HepG2 (cell line): ENCODE results near the gene ACSL6. TPM values are rescaled to one million over a fixed set of nuclear protein-coding genes. Genes with fewer than 3 reads are reported as not detected.

Experiments
- CENPT ChIP-seq: sonication (generic); formaldehyde crosslinking; IDR thresholded peaks from 2 replicates; pipeline ENCODE4 v1.8.0; 2022; ENCODE audit warnings: low read depth, mild to moderate bottlenecking, moderate library complexity, missing genetic modification reagents
- HDAC1 ChIP-seq: sonication (generic); formaldehyde crosslinking; IDR thresholded peaks from 2 replicates; pipeline ENCODE4 v1.5.1; 2020; ENCODE audit warnings: mild to moderate bottlenecking, missing genetic modification reagents
- HNRNPLL ChIP-seq: fragments of 200-400 bp; formaldehyde crosslinking; IDR thresholded peaks from 2 replicates; pipeline ENCODE4 v1.6.1; 2017; ENCODE audit warnings: mild to moderate bottlenecking, low read depth, low read length; ENCODE audit not compliant: poor library complexity, severe bottlenecking
- MBD4 ChIP-seq: IDR thresholded peaks from 2 replicates; pipeline ENCODE4 v1.6.1; 2012; ENCODE audit warnings: low read length, inconsistent platforms, borderline replicate concordance
- RELA ChIP-seq: sonication (generic); formaldehyde crosslinking; IDR thresholded peaks from 2 replicates; pipeline ENCODE4 v1.4.0; 2020; ENCODE audit warnings: missing genetic modification reagents
- SMAD1 ChIP-seq: sonication (generic); formaldehyde crosslinking; IDR thresholded peaks from 2 replicates; pipeline ENCODE4 v1.4.0; 2020; ENCODE audit warnings: missing genetic modification reagents, low read depth, mild to moderate bottlenecking, borderline replicate concordance
- TCF7L2 ChIP-seq: IDR thresholded peaks from 2 replicates; pipeline ENCODE4 v1.6.1; 2011; ENCODE audit warnings: mild to moderate bottlenecking, low read depth, low read length, moderate library complexity
- ZBTB42 ChIP-seq: sonication (generic); formaldehyde crosslinking; IDR thresholded peaks from 2 replicates; pipeline ENCODE4 v1.5.0; 2020; ENCODE audit warnings: mild to moderate bottlenecking, missing genetic modification reagents
- ZFP36L1 ChIP-seq: sonication (generic); formaldehyde crosslinking; IDR thresholded peaks from 2 replicates; pipeline ENCODE4 v1.8.0; 2022; ENCODE audit warnings: mild to moderate bottlenecking, missing genetic modification reagents, moderate library complexity
- ZNF251 ChIP-seq: sonication (generic); formaldehyde crosslinking; IDR thresholded peaks from 2 replicates; pipeline ENCODE4 v1.9.0; 2021; ENCODE audit warnings: mild to moderate bottlenecking, missing genetic modification reagents
- ZNF274 ChIP-seq: sonication (generic); formaldehyde crosslinking; IDR thresholded peaks from 2 replicates; pipeline ENCODE4 v1.5.1; 2020; ENCODE audit warnings: mild to moderate bottlenecking, missing genetic modification reagents
- ZNF34 ChIP-seq: sonication (generic); formaldehyde crosslinking; IDR thresholded peaks from 2 replicates; pipeline ENCODE4 v1.4.0; 2020; ENCODE audit warnings: mild to moderate bottlenecking, missing genetic modification reagents, borderline replicate concordance
- ZNF615 ChIP-seq: sonication (generic); formaldehyde crosslinking; IDR thresholded peaks from 2 replicates; pipeline ENCODE4 v1.5.0; 2020; ENCODE audit warnings: mild to moderate bottlenecking, missing genetic modification reagents, borderline replicate concordance
- ZNF619 ChIP-seq: sonication (generic); formaldehyde crosslinking; IDR thresholded peaks from 2 replicates; pipeline ENCODE4 v1.4.0; 2020; ENCODE audit warnings: mild to moderate bottlenecking, missing genetic modification reagents
- ZNF672 ChIP-seq: sonication (generic); formaldehyde crosslinking; IDR thresholded peaks from 2 replicates; pipeline ENCODE4 v1.8.1; 2022; ENCODE audit warnings: missing genetic modification reagents
- ZNF678 ChIP-seq: sonication (generic); formaldehyde crosslinking; IDR thresholded peaks from 2 replicates; pipeline ENCODE4 v1.4.0; 2020; ENCODE audit warnings: mild to moderate bottlenecking, missing genetic modification reagents
- ZNF737 ChIP-seq: sonication (generic); formaldehyde crosslinking; IDR thresholded peaks from 2 replicates; pipeline ENCODE4 v1.5.0; 2020; ENCODE audit warnings: missing genetic modification reagents, mild to moderate bottlenecking, borderline replicate concordance
- ZNF747 ChIP-seq: sonication (generic); formaldehyde crosslinking; IDR thresholded peaks from 2 replicates; pipeline ENCODE4 v1.8.1; 2023; ENCODE audit warnings: missing genetic modification reagents, mild to moderate bottlenecking, borderline replicate concordance
- polyA plus RNA-seq, 8 experiments: library from polyadenylated mRNA; depleted of rRNA in 3 of 8; stranded (reverse) in 7 of 8; unstranded in 1 of 8; fragments of >200 nt; fragmentation: Illumina TruSeq in 4 of 8; extraction: Trizol in 4 of 8; gene quantifications; 2 replicates each; pipeline versions ENCODE4 v1.2.1 to v1.2.3, GENCODE V29; 2011 to 2016; ENCODE audit warnings: low read depth in 4 of 8, missing spikeins in 1 of 8, mixed read lengths in 1 of 8; ENCODE audit not compliant: insufficient read depth in 1 of 8
- total RNA-seq, 5 experiments: library from RNA; depleted of rRNA; stranded (reverse); fragments of >200 nt; fragmentation: Illumina TruSeq; extraction: Trizol; gene quantifications; 2 replicates each; pipeline ENCODE4 v1.2.3, GENCODE V29; 2016; ENCODE audit warnings: low read depth in 1 of 5
- TF ChIP-seq, protein P1 (sequence below): sonication (generic); formaldehyde crosslinking; conservative IDR thresholded peaks from 2 replicates; pipeline ENCODE4 v1.8.0; 2022; ENCODE audit warnings: missing genetic modification reagents
- TF ChIP-seq, protein P2 (sequence below): sonication (generic); formaldehyde crosslinking; IDR thresholded peaks from 2 replicates; pipeline ENCODE4 v1.4.0; 2020; ENCODE audit warnings: mild to moderate bottlenecking, low read depth, missing genetic modification reagents
- TF ChIP-seq, protein P3 (sequence below): sonication (generic); formaldehyde crosslinking; IDR thresholded peaks from 2 replicates; pipeline ENCODE4 v1.8.0; 2022; ENCODE audit warnings: mild to moderate bottlenecking, missing genetic modification reagents
- TF ChIP-seq, protein P4 (sequence below): sonication (generic); formaldehyde crosslinking; IDR thresholded peaks from 2 replicates; pipeline ENCODE4 v1.5.1; 2020; ENCODE audit warnings: mild to moderate bottlenecking, missing genetic modification reagents, moderate library complexity

ACSL6 gene
- total and polyA plus RNA-seq, 2 of the 13 experiments (the other 11 are each of a cell fraction or from before 2014, with no cell fraction given) = 3.7 to 3.8 TPM

DNA sequence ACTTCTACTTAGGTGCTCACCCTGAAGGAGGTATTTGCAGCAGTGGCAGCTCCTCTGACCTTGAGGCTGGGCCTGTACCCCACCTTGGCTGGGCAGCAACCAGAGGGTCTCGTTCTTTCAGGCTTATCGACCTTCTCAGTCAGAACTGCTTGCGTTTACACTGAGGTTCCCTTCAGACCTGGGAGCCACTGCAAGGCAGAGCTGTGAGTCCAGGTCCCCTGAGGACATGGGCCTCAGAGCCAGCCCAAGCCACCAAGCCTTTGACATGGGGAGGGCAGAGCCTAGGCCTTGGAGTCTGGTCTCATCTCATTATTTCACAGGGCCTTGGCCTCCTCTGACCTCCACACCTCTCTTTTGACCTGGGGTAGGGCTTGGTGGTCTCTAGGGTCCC, 13.7 kb downstream of the ACSL6 start (continued):
- TF ChIP-seq, protein P1, sequence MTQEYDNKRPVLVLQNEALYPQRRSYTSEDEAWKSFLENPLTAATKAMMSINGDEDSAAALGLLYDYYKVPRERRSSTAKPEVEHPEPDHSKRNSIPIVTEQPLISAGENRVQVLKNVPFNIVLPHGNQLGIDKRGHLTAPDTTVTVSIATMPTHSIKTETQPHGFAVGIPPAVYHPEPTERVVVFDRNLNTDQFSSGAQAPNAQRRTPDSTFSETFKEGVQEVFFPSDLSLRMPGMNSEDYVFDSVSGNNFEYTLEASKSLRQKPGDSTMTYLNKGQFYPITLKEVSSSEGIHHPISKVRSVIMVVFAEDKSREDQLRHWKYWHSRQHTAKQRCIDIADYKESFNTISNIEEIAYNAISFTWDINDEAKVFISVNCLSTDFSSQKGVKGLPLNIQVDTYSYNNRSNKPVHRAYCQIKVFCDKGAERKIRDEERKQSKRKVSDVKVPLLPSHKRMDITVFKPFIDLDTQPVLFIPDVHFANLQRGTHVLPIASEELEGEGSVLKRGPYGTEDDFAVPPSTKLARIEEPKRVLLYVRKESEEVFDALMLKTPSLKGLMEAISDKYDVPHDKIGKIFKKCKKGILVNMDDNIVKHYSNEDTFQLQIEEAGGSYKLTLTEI (CRISPR knock-in tag) = no peak
- TF ChIP-seq HDAC1 (CRISPR knock-in tag) (no peak), CENPT (CRISPR knock-in tag) (no peak), MBD4 (no peak), SMAD1 (CRISPR knock-in tag) (0 out of 2 replicates have a peak, but pooled peaks have one; percentile 23), ZNF251 (no peak), ZFP36L1 (CRISPR knock-in tag) (no peak), HNRNPLL (no peak), ZNF619 (CRISPR knock-in tag) (peak; percentile 85; the same call in 1 of the 2 replicates), TCF7L2 (no peak), ZNF34 (no peak), ZNF747 (CRISPR knock-in tag) (0 out of 2 replicates have a peak, but pooled peaks have one; percentile 16), RELA (CRISPR knock-in tag) (no peak), ZNF678 (CRISPR knock-in tag) (no peak), ZNF672 (CRISPR knock-in tag) (no peak), ZNF737 (CRISPR knock-in tag) (0 out of 2 replicates have a peak, but pooled peaks have one; percentile 81), ZNF615 (CRISPR knock-in tag) (no peak), ZNF274 (no peak), ZBTB42 (no peak)
- TF ChIP-seq, protein P2, sequence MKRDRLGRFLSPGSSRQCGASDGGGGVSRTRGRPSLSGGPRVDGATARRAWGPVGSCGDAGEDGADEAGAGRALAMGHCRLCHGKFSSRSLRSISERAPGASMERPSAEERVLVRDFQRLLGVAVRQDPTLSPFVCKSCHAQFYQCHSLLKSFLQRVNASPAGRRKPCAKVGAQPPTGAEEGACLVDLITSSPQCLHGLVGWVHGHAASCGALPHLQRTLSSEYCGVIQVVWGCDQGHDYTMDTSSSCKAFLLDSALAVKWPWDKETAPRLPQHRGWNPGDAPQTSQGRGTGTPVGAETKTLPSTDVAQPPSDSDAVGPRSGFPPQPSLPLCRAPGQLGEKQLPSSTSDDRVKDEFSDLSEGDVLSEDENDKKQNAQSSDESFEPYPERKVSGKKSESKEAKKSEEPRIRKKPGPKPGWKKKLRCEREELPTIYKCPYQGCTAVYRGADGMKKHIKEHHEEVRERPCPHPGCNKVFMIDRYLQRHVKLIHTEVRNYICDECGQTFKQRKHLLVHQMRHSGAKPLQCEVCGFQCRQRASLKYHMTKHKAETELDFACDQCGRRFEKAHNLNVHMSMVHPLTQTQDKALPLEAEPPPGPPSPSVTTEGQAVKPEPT (CRISPR knock-in tag) = no peak
- TF ChIP-seq, protein P3, sequence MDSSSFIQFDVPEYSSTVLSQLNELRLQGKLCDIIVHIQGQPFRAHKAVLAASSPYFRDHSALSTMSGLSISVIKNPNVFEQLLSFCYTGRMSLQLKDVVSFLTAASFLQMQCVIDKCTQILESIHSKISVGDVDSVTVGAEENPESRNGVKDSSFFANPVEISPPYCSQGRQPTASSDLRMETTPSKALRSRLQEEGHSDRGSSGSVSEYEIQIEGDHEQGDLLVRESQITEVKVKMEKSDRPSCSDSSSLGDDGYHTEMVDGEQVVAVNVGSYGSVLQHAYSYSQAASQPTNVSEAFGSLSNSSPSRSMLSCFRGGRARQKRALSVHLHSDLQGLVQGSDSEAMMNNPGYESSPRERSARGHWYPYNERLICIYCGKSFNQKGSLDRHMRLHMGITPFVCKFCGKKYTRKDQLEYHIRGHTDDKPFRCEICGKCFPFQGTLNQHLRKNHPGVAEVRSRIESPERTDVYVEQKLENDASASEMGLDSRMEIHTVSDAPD (CRISPR knock-in tag) = peak; percentile 44; the same call in 1 of the 2 replicates
- TF ChIP-seq, protein P4, sequence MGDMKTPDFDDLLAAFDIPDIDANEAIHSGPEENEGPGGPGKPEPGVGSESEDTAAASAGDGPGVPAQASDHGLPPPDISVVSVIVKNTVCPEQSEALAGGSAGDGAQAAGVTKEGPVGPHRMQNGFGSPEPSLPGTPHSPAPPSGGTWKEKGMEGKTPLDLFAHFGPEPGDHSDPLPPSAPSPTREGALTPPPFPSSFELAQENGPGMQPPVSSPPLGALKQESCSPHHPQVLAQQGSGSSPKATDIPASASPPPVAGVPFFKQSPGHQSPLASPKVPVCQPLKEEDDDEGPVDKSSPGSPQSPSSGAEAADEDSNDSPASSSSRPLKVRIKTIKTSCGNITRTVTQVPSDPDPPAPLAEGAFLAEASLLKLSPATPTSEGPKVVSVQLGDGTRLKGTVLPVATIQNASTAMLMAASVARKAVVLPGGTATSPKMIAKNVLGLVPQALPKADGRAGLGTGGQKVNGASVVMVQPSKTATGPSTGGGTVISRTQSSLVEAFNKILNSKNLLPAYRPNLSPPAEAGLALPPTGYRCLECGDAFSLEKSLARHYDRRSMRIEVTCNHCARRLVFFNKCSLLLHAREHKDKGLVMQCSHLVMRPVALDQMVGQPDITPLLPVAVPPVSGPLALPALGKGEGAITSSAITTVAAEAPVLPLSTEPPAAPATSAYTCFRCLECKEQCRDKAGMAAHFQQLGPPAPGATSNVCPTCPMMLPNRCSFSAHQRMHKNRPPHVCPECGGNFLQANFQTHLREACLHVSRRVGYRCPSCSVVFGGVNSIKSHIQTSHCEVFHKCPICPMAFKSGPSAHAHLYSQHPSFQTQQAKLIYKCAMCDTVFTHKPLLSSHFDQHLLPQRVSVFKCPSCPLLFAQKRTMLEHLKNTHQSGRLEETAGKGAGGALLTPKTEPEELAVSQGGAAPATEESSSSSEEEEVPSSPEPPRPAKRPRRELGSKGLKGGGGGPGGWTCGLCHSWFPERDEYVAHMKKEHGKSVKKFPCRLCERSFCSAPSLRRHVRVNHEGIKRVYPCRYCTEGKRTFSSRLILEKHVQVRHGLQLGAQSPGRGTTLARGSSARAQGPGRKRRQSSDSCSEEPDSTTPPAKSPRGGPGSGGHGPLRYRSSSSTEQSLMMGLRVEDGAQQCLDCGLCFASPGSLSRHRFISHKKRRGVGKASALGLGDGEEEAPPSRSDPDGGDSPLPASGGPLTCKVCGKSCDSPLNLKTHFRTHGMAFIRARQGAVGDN = peak; percentile 76
